ENCODE measurements around the gene EIF3F. TPM values are rescaled to one million over a fixed set of nuclear protein-coding genes. Genes with fewer than 3 reads are reported as not detected.

The EIF3F gene
- total and polyA plus RNA-seq, 9 of the 15 experiments (the other 6 are each of a cell fraction or from before 2014, with no cell fraction given), result 50.1 to 259 (median 135) TPM

GRCh38 chr11:8022876-8023275, 35.7 kb downstream of the EIF3F start (continued):
- TF ChIP-seq KAT7 (CRISPR knock-in tag; IDR thresholded peaks at IDR 0.05; ENCODE audit: borderline replicate concordance), result no peak

DNA sequence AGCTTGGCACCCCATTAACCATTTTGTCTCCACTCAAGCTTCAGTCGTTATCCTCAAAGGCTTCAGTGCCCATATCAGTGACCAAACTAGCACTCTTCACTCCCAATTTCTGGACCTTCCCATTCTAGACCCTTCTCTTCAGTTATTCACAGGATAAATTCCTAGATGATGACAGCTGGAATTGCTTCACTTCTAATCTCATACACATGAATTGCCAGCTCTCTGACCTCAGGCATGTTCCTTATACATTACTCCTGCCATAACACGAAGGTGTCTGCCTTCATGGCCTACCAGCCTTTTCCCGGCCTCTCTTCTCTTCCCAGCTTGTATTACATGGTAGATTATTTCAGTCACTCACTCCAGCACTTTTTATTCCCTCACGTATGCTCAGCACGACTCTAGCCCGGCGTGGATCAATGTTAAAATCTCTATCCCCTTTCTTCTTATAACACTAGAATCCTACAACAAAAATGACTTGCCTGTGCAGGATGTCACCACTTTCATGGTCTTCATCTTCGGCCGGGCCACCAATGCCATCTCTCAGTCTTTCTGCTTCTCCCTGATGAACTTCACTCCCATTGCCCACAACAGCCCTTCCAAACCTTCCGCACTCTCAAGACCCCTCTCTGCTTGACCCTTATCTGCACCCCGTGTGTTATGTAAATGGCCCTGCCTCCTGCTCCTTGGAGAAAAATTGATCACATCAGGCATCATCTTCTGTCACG, 36.9 kb downstream of the EIF3F start:
- Histone ChIP-seq H3K9me3 (replicated peaks; ENCODE audit: control insufficient read depth, insufficient read depth, low read depth, low read length) (no peaks in the 10 kb centered on the region), H4K20me1 (replicated peaks; ENCODE audit: control insufficient read depth, insufficient read depth, low read length) (no peaks in the 10 kb centered on the region), H3K4me2 (ENCODE audit: insufficient read depth, low read length) (no peak overlapping the region), H3K36me3 (ENCODE audit: control insufficient read depth, insufficient read depth, low read length) (no peaks in the 10 kb centered on the region), H3K27ac (ENCODE audit: extremely low read depth, low read depth, low read length) (no peak overlapping the region), H3K4me3 (no peak overlapping the region), H3K79me2 (ENCODE audit: control insufficient read depth, insufficient read depth, low read length) (no peaks in the 10 kb centered on the region), H3K9ac (ENCODE audit: insufficient read depth in 1 of 2, low read depth in 2 of 2, low read length in 2 of 2) (no peak overlapping the region), H3K9me1 (ENCODE audit: control insufficient read depth, insufficient read depth, low read length) (no peaks in the 10 kb centered on the region), H3K27me3 (ENCODE audit: control insufficient read depth in 2 of 2, insufficient read depth in 2 of 2, low read length in 2 of 2) (peaks cover 14 to 15% of the 10 kb centered on the region in 2 experiments; a peak in 4 of 5 replicates), H2AFZ (ENCODE audit: low read depth, low read length) (no peak overlapping the region), H3K4me1 (replicated peaks in 1 of 2; ENCODE audit: control insufficient read depth in 2 of 2, insufficient read depth in 2 of 2, low read length in 2 of 2) (peaks cover 0 to 7% of the 10 kb centered on the region in 2 experiments; a peak in 2 of 5 replicates)
- DNase-seq (ENCODE audit: extremely low read depth in 1 of 4, low spot score in 3 of 4), result no peak
- BruUV-seq (replicated peaks), result no TSS peak
- in situ Hi-C loops (cut with MboI) (no loop called here), intact Hi-C loops (cut with micrococcal nuclease) (no loop called here)
- ChIA-PET POLR2A (no interaction called here), CTCF (ENCODE audit: low intra/inter-chr PET ratio) (no interaction called here)
- FAIRE-seq, result no peak
- TF ChIP-seq FOXA1 (IDR thresholded peaks at IDR 0.05; ENCODE audit: borderline replicate concordance), result no peak
- TF ChIP-seq ZKSCAN8 (CRISPR knock-in tag; IDR thresholded peaks at IDR 0.05), result no peak
- TF ChIP-seq, protein P1, sequence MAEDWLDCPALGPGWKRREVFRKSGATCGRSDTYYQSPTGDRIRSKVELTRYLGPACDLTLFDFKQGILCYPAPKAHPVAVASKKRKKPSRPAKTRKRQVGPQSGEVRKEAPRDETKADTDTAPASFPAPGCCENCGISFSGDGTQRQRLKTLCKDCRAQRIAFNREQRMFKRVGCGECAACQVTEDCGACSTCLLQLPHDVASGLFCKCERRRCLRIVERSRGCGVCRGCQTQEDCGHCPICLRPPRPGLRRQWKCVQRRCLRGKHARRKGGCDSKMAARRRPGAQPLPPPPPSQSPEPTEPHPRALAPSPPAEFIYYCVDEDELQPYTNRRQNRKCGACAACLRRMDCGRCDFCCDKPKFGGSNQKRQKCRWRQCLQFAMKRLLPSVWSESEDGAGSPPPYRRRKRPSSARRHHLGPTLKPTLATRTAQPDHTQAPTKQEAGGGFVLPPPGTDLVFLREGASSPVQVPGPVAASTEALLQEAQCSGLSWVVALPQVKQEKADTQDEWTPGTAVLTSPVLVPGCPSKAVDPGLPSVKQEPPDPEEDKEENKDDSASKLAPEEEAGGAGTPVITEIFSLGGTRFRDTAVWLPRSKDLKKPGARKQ (CRISPR knock-in tag; IDR thresholded peaks at IDR 0.05), result no peak
- no peak for TF ChIP-seq ZNF217 (CRISPR knock-in tag; IDR thresholded peaks at IDR 0.05)
- no peak for TF ChIP-seq C11orf30 (IDR thresholded peaks at IDR 0.05; ENCODE audit: low read depth)
- TF ChIP-seq GTF2A2 (tag; IDR thresholded peaks at IDR 0.05), result no peak
- no peak for TF ChIP-seq PYGO2 (tag; IDR thresholded peaks at IDR 0.05)
- no peak for TF ChIP-seq RBBP5 (IDR thresholded peaks at IDR 0.05; ENCODE audit: borderline replicate concordance, insufficient read depth, low read length, poor library complexity, severe bottlenecking)
- TF ChIP-seq ZSCAN29 (IDR thresholded peaks at IDR 0.05), result no peak
- TF ChIP-seq ZFP30 (CRISPR knock-in tag; IDR thresholded peaks at IDR 0.05; ENCODE audit: borderline replicate concordance), result no peak
- TF ChIP-seq MTF1 (CRISPR knock-in tag; IDR thresholded peaks at IDR 0.05; ENCODE audit: borderline replicate concordance), result no peak
- WGBS (ENCODE audit: insufficient coverage, low coverage, missing lambda C conversion rate), result 0% methylated on average over 12 of the region's 12 CpGs
- no peak for ATAC-seq

Measured in K562 (cell line).